ENCODE measurements around the gene EYA2.

GRCh38 chr20:47181056-47181862, 286.6 kb downstream of the EYA2 start:
- TF ChIP-seq CTCF (IDR thresholded peaks at IDR 0.05) (no peak), EZH2 (IDR thresholded peaks at IDR 0.05) (no peak)
